B cell (primary cell): Measurements from ENCODE around the gene THY1. TPM values are rescaled to one million over a fixed set of nuclear protein-coding genes. Genes with fewer than 3 reads are reported as not detected.
A peak's percentile ranks its signal among the peaks of the same experiment; 100 is the strongest.

Experiments used
- ATAC-seq: fragments of 200-7000 bp; cut with Tn5 transposase; one replicate; pipeline ENCODE4 v1.10.0; 2021; ENCODE audit warnings: low read depth, mild to moderate bottlenecking, moderate number of reproducible peaks, moderate library complexity
- CTCF ChIA-PET: fragments of 350-600 bp; sonication (Branson Sonifier 250); formaldehyde crosslinking; loops from one replicate; lab custom pipeline; 2021; ENCODE audit warnings: antibody characterized with exemption, inconsistent platforms; lab: Charles Lee
- POLR2A ChIA-PET: fragments of 350-600 bp; sonication (Branson Sonifier 250); formaldehyde crosslinking; loops from one replicate; lab custom pipeline; 2021; ENCODE audit warnings: antibody characterized with exemption; lab: Charles Lee
- DNase-seq: peaks from one replicate; pipeline ENCODE4 v3.0.0; 2013
- H2AFZ ChIP-seq: 2 replicates; pipeline ENCODE4 v1.6.1; 2012; ENCODE audit warnings: mild to moderate bottlenecking, low read depth, low read length; ENCODE audit not compliant: insufficient read depth, poor library complexity, severe bottlenecking
- H3K27ac ChIP-seq, 2 donors: 1 replicate in 1 of 2; 2 replicates in 1 of 2; pipeline ENCODE4 v1.5.1; 2012 to 2013; ENCODE audit warnings: low read length in 2 of 2, mild to moderate bottlenecking in 2 of 2, moderate library complexity in 1 of 2
- H3K27me3 ChIP-seq, 4 experiments: fragments of 200-600 bp in 1 of 4; sonication (generic) in 1 of 4; replicated peaks in 1 of 4; 1 replicate in 2 of 4; 2 replicates in 2 of 4; pipeline versions ENCODE4 v1.6.1 to v1.7.0; 2013 to 2016; ENCODE audit warnings: low read length in 3 of 4, mild to moderate bottlenecking in 2 of 4, mixed read lengths in 1 of 4, moderate library complexity in 1 of 4; ENCODE audit not compliant: insufficient read depth in 4 of 4, control insufficient read depth in 3 of 4; ENCODE audit errors: control extremely low read depth in 1 of 4
- H3K36me3 ChIP-seq, 2 experiments: replicated peaks in 1 of 2; 1 replicate in 1 of 2; 2 replicates in 1 of 2; pipeline versions ENCODE4 v1.6.1 to v1.7.1; 2013; ENCODE audit warnings: low read length in 1 of 2; ENCODE audit not compliant: insufficient read depth in 2 of 2, control insufficient read depth in 1 of 2; ENCODE audit errors: control extremely low read depth in 1 of 2, extremely low read depth in 1 of 2
- H3K4me1 ChIP-seq, 2 donors: fragments of 200-600 bp in 1 of 2; sonication (generic) in 1 of 2; 1 replicate in 1 of 2; 2 replicates in 1 of 2; pipeline versions ENCODE4 v1.5.1 to v1.6.1; 2013 to 2017; ENCODE audit warnings: low read length in 2 of 2; ENCODE audit not compliant: control insufficient read depth in 2 of 2, insufficient read depth in 2 of 2
- H3K4me2 ChIP-seq: replicated peaks from 2 replicates; pipeline ENCODE3; 2012; ENCODE audit warnings: mild to moderate bottlenecking, low read depth, low read length; ENCODE audit not compliant: poor library complexity, severe bottlenecking
- H3K4me3 ChIP-seq, 5 experiments: fragments of 200-600 bp in 1 of 5; sonication (generic) in 1 of 5; 1 replicate in 3 of 5; 2 replicates in 2 of 5; pipeline versions ENCODE4 v1.5.1 to v1.7.0; 2011 to 2016; ENCODE audit warnings: low read length in 4 of 5, mild to moderate bottlenecking in 4 of 5, low read depth in 2 of 5, control low read depth in 1 of 5, moderate library complexity in 1 of 5; ENCODE audit not compliant: insufficient read depth in 1 of 5; ENCODE audit errors: control extremely low read depth in 1 of 5, extremely low read depth in 1 of 5
- H3K79me2 ChIP-seq: fragments of 200-600 bp; sonication (generic); one replicate; pipeline ENCODE4 v1.6.0; 2016; ENCODE audit warnings: low read length; ENCODE audit not compliant: control insufficient read depth, insufficient read depth
- H3K9ac ChIP-seq: fragments of 200-600 bp; sonication (generic); 2 replicates; pipeline ENCODE4 v1.6.1; 2017; ENCODE audit warnings: mild to moderate bottlenecking, low read length, moderate library complexity
- H3K9me3 ChIP-seq, 3 donors: one replicate each; pipeline versions ENCODE4 v1.6.1 to v1.7.1; 2013; ENCODE audit warnings: low read length in 2 of 3; ENCODE audit not compliant: control insufficient read depth in 2 of 3, insufficient read depth in 1 of 3; ENCODE audit errors: control extremely low read depth in 1 of 3
- H4K20me1 ChIP-seq: 2 replicates; pipeline ENCODE4 v1.6.0; 2012; ENCODE audit warnings: mild to moderate bottlenecking, low read length; ENCODE audit not compliant: insufficient read depth, control insufficient read depth, poor library complexity, severe bottlenecking
- H3K27ac Mint-ChIP-seq: one replicate; pipeline ENCODE4 v1.8.0; 2021; ENCODE audit warnings: mixed read lengths
- H3K27me3 Mint-ChIP-seq: one replicate; pipeline ENCODE4 v1.8.0; 2021; ENCODE audit warnings: mixed read lengths
- H3K4me1 Mint-ChIP-seq: one replicate; pipeline ENCODE4 v1.8.0; 2021; ENCODE audit warnings: mixed read lengths
- H3K4me3 Mint-ChIP-seq: one replicate; pipeline ENCODE4 v1.8.0; 2021; ENCODE audit warnings: mixed read lengths
- H3K9me3 Mint-ChIP-seq: one replicate; pipeline ENCODE4 v1.8.0; 2022; ENCODE audit warnings: mixed read lengths; ENCODE audit not compliant: insufficient read depth
- EZH2 ChIP-seq: IDR thresholded peaks from 2 replicates; pipeline ENCODE4 v1.6.1; 2012; ENCODE audit warnings: borderline replicate concordance, low read depth, mild to moderate bottlenecking, moderate library complexity, low read length; ENCODE audit not compliant: insufficient read depth, poor library complexity, severe bottlenecking
- WGBS: methylation state at CpG from one replicate; pipeline ENCODE4 v1.1.5; 2013; ENCODE audit warnings: missing lambda C conversion rate; ENCODE audit not compliant: insufficient coverage; 5-methylcytosine and 5-hydroxymethylcytosine counted together
- intact Hi-C: fragments of 100-400 bp; cut with micrococcal nuclease; formaldehyde crosslinking; loops from one replicate; pipeline ENCODE4 v1.10.0; 2022
- polyA plus RNA-seq: library from polyadenylated mRNA; depleted of rRNA; stranded (reverse); fragments of >200 nt; gene quantifications from 2 replicates; pipeline ENCODE4 v1.2.3, GENCODE V29; 2012
- total RNA-seq, 2 donors: library from RNA; stranded (reverse); fragments of 120-200 nt in 1 of 2; gene quantifications; 1 replicate in 1 of 2; 2 replicates in 1 of 2; pipeline versions ENCODE4 v1.2.3 to v1.2.4, GENCODE V29; 2013 to 2022
- TF ChIP-seq, protein P1 (sequence below): fragments of 200-600 bp; IDR thresholded peaks from one replicate; pipeline ENCODE4 v1.8.0; 2022; ENCODE audit warnings: antibody characterized with exemption, mild to moderate bottlenecking

Gene THY1
- total and polyA plus RNA-seq, 2 donors (not counting 1 experiment from before 2014, with no cell fraction given), result not detected

DNA sequence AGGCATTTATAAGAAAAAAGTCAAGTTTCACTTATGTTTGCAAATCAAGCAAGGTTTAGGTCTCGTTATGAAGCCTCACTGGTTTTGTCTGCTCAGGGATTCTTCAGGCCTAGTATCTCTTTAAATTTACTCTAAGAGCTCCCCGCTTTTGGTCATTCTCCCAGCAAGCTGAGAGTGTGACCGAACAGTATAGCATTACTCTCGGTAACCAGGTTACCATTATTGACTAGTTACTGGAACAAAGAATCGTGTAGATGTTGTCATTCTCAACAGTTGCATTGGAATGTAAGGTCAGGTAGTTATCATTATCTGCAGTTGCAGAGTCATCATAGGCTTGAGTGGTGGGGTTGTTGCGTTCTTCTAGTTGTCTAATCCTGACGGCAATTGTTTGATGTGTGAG, 31.7 kb downstream of the THY1 start:
- no peak overlapping the region for H3K27ac ChIP-seq
- ATAC-seq (no peak), DNase-seq (no peak)
- H3K9me3 ChIP-seq, result no peaks in the 10 kb centered on the region
- H3K79me2 ChIP-seq, result no peaks in the 10 kb centered on the region
- H3K4me3 Mint-ChIP-seq, result no peak overlapping the region
- no peak overlapping the region for H2AFZ ChIP-seq
- no peak overlapping the region for H3K4me2 ChIP-seq
- no peak overlapping the region for H3K9ac ChIP-seq
- CTCF ChIA-PET, result interaction anchor here (1.1 kb wide), 1 partner anchor 35 kb away, joined by 3 read pairs; no protein-coding TSS in a partner anchor
- H3K27me3 ChIP-seq, result peaks cover 0 to 15% (median 1%) of the 10 kb centered on the region in 4 experiments
- intact Hi-C loops, result no loop called here
- H3K27ac Mint-ChIP-seq, result no peak overlapping the region
- H3K9me3 Mint-ChIP-seq, result no peaks in the 10 kb centered on the region
- H3K27me3 Mint-ChIP-seq, result peaks cover 32% of the 10 kb centered on the region
- no peaks in the 10 kb centered on the region for H3K36me3 ChIP-seq
- H3K4me3 ChIP-seq, result no peak overlapping the region
- no peaks in the 10 kb centered on the region for H3K4me1 Mint-ChIP-seq
- no peak for TF ChIP-seq EZH2
- TF ChIP-seq, protein P1, sequence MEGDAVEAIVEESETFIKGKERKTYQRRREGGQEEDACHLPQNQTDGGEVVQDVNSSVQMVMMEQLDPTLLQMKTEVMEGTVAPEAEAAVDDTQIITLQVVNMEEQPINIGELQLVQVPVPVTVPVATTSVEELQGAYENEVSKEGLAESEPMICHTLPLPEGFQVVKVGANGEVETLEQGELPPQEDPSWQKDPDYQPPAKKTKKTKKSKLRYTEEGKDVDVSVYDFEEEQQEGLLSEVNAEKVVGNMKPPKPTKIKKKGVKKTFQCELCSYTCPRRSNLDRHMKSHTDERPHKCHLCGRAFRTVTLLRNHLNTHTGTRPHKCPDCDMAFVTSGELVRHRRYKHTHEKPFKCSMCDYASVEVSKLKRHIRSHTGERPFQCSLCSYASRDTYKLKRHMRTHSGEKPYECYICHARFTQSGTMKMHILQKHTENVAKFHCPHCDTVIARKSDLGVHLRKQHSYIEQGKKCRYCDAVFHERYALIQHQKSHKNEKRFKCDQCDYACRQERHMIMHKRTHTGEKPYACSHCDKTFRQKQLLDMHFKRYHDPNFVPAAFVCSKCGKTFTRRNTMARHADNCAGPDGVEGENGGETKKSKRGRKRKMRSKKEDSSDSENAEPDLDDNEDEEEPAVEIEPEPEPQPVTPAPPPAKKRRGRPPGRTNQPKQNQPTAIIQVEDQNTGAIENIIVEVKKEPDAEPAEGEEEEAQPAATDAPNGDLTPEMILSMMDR, result no peak
- H4K20me1 ChIP-seq, result no peaks in the 10 kb centered on the region
- 89% methylated on average over 6 of the region's 7 CpGs for WGBS
- POLR2A ChIA-PET, result no interaction called here
- H3K4me1 ChIP-seq, result no peaks in the 10 kb centered on the region

- DNase-seq, result no peak
- H3K4me3 ChIP-seq, result no peak overlapping the region
- H3K4me3 Mint-ChIP-seq, result no peak overlapping the region
Measured at GRCh38 chr11:119389611-119390254, 33.2 kb downstream of the THY1 start.

More at GRCh38 chr11:119389611-119390254, 33.2 kb downstream of the THY1 start:
- Histone ChIP-seq H3K27me3 (peaks cover 0 to 10% (median 3%) of the 10 kb centered on the region in 4 experiments), H3K4me1 (no peaks in the 10 kb centered on the region), H3K9me3 (no peaks in the 10 kb centered on the region), H3K79me2 (no peaks in the 10 kb centered on the region), H3K27ac (no peak overlapping the region), H3K36me3 (no peaks in the 10 kb centered on the region), H3K9ac (no peak overlapping the region), H4K20me1 (no peaks in the 10 kb centered on the region), H3K4me2 (no peak overlapping the region), H2AFZ (no peak overlapping the region)
- Mint-ChIP-seq H3K4me1 (no peaks in the 10 kb centered on the region), H3K9me3 (no peaks in the 10 kb centered on the region), H3K27ac (no peak overlapping the region), H3K27me3 (peaks cover 27% of the 10 kb centered on the region)
- POLR2A ChIA-PET, result interaction anchor here (0.6 kb wide), 1 partner anchor 168 kb away, joined by 6 read pairs; no protein-coding TSS in a partner anchor
- intact Hi-C loops, result no loop called here
- no peak for TF ChIP-seq EZH2
- TF ChIP-seq, protein P1, result peak; percentile 47
- ATAC-seq, result no peak
- WGBS, result 93% methylated on average over 4 of the region's 5 CpGs
- CTCF ChIA-PET, result interaction anchor here (0.8 to 1.2 kb wide), 2 partner anchors 14 to 33 kb away, joined by 3 read pairs; no protein-coding TSS in a partner anchor
